SH-SY5Y (cell line): ENCODE data around the gene LRRC4C.

Source experiments
- GATA2 ChIP-seq: IDR thresholded peaks from 2 replicates; pipeline ENCODE4 v1.6.1; 2011; ENCODE audit warnings: mild to moderate bottlenecking, low read depth, low read length
- GATA3 ChIP-seq: IDR thresholded peaks from 2 replicates; pipeline ENCODE4 v1.6.1; 2011; ENCODE audit warnings: low read depth, mild to moderate bottlenecking, low read length, moderate library complexity

- TF ChIP-seq GATA2, result no peak
- TF ChIP-seq GATA3, result no peak
These were observed 771.1 kb downstream of the LRRC4C start for GRCh38 chr11:40688369-40688768.
